GM13977 (cell line): ENCODE data around the gene ZNF280A.

Source experiments
- DNase-seq: peaks from one replicate; pipeline ENCODE4 v3.0.0; 2012; ENCODE audit warnings: low spot score
- in situ Hi-C: fragments of 300-500 bp; cut with MboI; formaldehyde crosslinking; loops from one replicate; pipeline ENCODE4 v1.12.0; 2022; ENCODE audit warnings: low sequenced_read_pairs, low pct_unique_long_range_greater_than_20kb, mixed read lengths, inconsistent platforms; ENCODE audit not compliant: unreplicated experiment
- TF ChIP-seq, protein P1 (sequence below): IDR thresholded peaks from 2 replicates; pipeline ENCODE4 v1.5.1; 2012; ENCODE audit warnings: mild to moderate bottlenecking, control low read depth; ENCODE audit not compliant: insufficient read depth; ENCODE audit errors: extremely low read depth, missing control alignments

ZNF280A gene

DNA sequence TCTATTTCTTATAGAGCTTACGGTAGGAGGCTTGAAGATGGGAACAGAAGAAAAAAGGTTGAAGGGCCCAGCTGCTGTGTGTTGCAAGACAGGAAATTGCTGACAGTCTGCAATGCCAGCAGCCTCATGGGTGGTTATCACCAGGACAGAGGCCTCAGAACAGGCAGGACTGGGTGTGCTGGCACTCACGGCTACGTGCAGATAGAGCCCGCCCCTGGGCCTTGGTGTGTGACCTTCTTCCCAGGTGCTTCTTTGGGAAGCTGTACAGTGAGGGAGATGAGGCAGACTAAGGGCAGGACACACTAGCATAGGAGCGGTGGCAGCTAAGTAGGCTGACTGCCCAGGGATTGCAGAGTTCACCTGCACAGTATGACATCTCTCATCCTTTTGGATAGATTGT lies 26.4 kb upstream of the ZNF280A start:
- in situ Hi-C loops, result no loop called here
- TF ChIP-seq, protein P1, sequence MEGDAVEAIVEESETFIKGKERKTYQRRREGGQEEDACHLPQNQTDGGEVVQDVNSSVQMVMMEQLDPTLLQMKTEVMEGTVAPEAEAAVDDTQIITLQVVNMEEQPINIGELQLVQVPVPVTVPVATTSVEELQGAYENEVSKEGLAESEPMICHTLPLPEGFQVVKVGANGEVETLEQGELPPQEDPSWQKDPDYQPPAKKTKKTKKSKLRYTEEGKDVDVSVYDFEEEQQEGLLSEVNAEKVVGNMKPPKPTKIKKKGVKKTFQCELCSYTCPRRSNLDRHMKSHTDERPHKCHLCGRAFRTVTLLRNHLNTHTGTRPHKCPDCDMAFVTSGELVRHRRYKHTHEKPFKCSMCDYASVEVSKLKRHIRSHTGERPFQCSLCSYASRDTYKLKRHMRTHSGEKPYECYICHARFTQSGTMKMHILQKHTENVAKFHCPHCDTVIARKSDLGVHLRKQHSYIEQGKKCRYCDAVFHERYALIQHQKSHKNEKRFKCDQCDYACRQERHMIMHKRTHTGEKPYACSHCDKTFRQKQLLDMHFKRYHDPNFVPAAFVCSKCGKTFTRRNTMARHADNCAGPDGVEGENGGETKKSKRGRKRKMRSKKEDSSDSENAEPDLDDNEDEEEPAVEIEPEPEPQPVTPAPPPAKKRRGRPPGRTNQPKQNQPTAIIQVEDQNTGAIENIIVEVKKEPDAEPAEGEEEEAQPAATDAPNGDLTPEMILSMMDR, result no peak

DNA sequence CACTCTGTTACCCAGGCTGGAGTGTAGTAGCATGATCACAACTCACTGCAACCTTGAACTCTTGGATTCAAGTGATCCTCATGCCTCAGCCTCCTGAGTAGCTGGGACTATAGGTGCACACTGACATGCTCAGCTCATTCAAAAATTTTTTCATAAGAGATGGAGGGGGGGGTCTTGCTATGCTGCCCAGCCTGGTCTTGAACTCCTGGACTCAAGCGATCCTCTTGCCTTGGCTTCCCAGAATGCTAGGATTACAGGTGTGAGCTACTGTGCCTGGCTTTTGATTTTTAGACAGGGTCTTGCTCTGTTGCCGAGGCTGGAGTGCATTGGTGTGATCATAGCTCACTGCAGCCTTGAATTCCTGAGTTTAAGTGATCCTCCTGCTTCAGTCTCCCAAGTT lies 25.0 kb upstream of the ZNF280A start:
- DNase-seq, result no peak
- TF ChIP-seq, protein P1, result no peak
- in situ Hi-C loops, result no loop called here

More for the DNA sequence above, 26.4 kb upstream of the ZNF280A start:
- no peak for DNase-seq

DNA sequence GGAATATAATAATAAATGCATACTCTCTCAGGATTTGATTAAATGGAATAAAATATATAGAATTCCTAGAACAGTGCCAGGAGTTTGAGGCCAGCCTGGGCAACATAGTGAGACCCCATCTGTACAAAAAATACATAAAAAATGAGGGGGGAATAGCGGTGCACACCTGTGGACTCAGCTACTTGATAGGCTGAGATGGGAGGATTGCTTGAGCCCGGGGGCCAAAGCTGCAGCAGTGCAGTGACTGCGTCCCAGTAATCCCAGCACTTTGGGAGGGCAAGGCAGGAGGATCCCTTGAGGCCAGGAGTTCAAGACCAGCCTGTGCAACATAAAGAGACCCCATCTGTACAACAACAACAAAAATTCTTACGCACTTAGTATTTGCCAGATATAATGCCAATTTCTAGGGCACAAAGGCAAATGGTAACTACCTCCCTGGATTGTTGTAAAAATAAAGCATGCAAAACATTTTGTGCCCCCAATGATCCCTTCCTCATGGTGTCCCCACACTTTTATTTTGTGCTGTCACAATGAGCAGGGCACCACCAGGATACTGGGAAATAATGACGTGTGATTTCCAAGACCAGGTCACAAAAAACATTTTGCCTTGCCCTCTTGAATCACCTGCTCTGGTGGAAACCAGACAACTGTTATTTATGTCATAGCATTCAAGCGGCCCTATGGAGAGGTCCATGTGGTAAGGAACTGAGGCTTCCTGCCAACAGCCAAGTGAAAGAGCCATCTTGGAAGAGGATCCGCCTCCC lies 18.3 kb upstream of the ZNF280A start:
- in situ Hi-C loops, result no loop called here
- no peak for DNase-seq
- TF ChIP-seq, protein P1, result no peak

DNA sequence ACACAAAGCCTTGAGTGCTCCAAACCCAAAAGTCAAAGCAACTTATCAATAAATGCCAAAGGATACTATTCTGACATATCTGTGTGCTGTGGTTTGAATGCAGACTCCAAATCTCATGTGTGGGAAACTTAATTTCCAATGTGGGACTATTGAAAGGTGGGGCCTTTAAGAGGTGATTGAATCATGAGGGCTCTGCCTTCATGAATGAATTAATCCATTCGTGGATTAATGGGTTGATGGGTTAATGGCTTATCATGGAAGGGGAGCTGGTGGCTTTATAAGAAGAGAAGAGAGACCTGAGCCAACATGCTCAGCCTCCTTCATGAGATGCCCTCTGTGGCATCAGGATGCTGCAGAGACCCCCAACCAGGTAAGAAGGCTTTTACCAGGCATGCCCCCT lies 16.8 kb upstream of the ZNF280A start:
- TF ChIP-seq, protein P1, result no peak
- DNase-seq, result no peak
- in situ Hi-C loops, result no loop called here

DNA sequence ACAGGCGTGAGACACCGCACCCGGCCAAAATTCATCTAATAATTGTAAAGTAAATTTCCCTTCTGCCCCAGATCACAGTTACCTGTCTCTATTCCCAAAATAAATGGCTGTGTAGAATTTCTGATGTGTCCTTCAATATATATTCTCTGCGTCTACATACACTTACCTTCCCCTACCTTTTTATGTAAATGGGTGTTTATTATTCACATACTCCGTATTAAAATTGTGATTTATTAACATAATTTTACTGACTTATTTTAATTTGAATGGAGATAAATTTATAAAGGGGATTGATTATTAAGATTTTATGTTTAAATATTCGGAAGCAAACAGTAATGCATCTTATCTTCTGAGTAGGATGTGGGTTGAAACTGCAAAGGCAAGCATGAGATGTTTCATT lies 16.4 kb upstream of the ZNF280A start:
- in situ Hi-C loops, result no loop called here
- TF ChIP-seq, protein P1, result no peak
- no peak for DNase-seq

DNA sequence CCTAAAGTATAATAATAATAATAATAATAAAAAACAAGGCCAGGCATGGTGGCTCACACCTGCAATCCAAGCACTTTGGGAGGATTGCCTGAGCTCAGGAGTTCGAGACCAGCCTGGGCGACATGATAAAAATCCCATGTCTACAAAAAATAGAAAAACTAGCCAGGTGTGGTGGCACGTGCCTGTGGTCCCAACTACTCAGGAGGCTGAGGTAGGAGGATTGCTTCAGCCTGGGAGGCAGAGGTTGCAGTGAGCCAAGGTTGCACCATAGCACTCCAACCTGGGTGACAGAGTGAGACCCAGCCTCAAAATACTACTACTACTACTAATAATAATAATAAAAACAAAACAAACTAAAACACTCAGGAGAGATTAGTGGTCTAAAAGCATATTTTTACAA lies 15.6 kb upstream of the ZNF280A start:
- no peak for DNase-seq
- in situ Hi-C loops, result no loop called here
- TF ChIP-seq, protein P1, result no peak
